GM10847 (cell line): ENCODE measurements around the gene SCO1.

ENCODE experiments used
- POLR2A ChIP-seq: IDR thresholded peaks from 2 replicates; pipeline ENCODE4 v1.6.1; 2011; ENCODE audit not compliant: insufficient read length; ENCODE audit errors: extremely low read depth

The SCO1 gene

GRCh38 chr17:10729334-10730193, 32.2 kb upstream of the SCO1 start, which contains the start of gene TMEM220:
TMEM220 (minus strand) TSS chr17:10730023; CDS start chr17:10729851, 172 bp downstream.
- no peak for TF ChIP-seq POLR2A

- no peak for TF ChIP-seq POLR2A
Measured at GRCh38 chr17:10728331-10728892, 31.1 kb upstream of the SCO1 start.

- TF ChIP-seq POLR2A, result no peak
Measured at GRCh38 chr17:10727192-10727591, 29.9 kb upstream of the SCO1 start.

GRCh38 chr17:10726196-10726595, 28.9 kb upstream of the SCO1 start:
- TF ChIP-seq POLR2A, result no peak

- TF ChIP-seq POLR2A, result no peak
Measured at GRCh38 chr17:10725262-10725661, 27.9 kb upstream of the SCO1 start.

- TF ChIP-seq POLR2A, result no peak
Measured at GRCh38 chr17:10724546-10725195, 27.3 kb upstream of the SCO1 start.

GRCh38 chr17:10718547-10718946, 21.2 kb upstream of the SCO1 start:
- no peak for TF ChIP-seq POLR2A

GRCh38 chr17:10716218-10716617, 18.9 kb upstream of the SCO1 start:
- TF ChIP-seq POLR2A, result no peak

GRCh38 chr17:10713318-10713717, 16.0 kb upstream of the SCO1 start:
- TF ChIP-seq POLR2A, result no peak

GRCh38 chr17:10705727-10706126, 8.4 kb upstream of the SCO1 start:
- TF ChIP-seq POLR2A, result no peak

GRCh38 chr17:10702574-10702973, 5.2 kb upstream of the SCO1 start:
- no peak for TF ChIP-seq POLR2A

- no peak for TF ChIP-seq POLR2A
Measured at GRCh38 chr17:10699856-10700255, 2.5 kb upstream of the SCO1 start.

- no peak for TF ChIP-seq POLR2A
Measured at GRCh38 chr17:10698096-10698818, 924 bp upstream of the SCO1 start.

- no peak for TF ChIP-seq POLR2A
Measured at GRCh38 chr17:10687499-10687898, 9.8 kb downstream of the SCO1 start.

- TF ChIP-seq POLR2A, result no peak
Measured at GRCh38 chr17:10683853-10684252, 13.5 kb downstream of the SCO1 start.
